ENCODE measurements around the gene CARD19.

Gene CARD19

GRCh38 chr9:93076101-93076791 lies 19.8 kb upstream of the CARD19 start:
- H3K27ac ChIP-seq, result no peak overlapping the region
- TF ChIP-seq CTCF (conservative IDR thresholded peaks at IDR 0.05; ENCODE audit: low read depth), result no peak
- no peak for DNase-seq (ENCODE audit: low spot score)
- CTCF ChIA-PET, result no interaction called here
- POLR2A ChIA-PET (ENCODE audit: low non-redundant PET), result no interaction called here

GRCh38 chr9:93076792-93077128 lies 19.3 kb upstream of the CARD19 start:
- H3K27ac ChIP-seq, result no peak overlapping the region
- TF ChIP-seq CTCF (conservative IDR thresholded peaks at IDR 0.05; ENCODE audit: low read depth), result no peak
- POLR2A ChIA-PET (ENCODE audit: low non-redundant PET), result no interaction called here
- CTCF ChIA-PET, result no interaction called here
- DNase-seq (ENCODE audit: low spot score), result no peak

- no peak for DNase-seq (ENCODE audit: low spot score)
- no peak overlapping the region for H3K27ac ChIP-seq
- no peak for TF ChIP-seq CTCF (conservative IDR thresholded peaks at IDR 0.05; ENCODE audit: low read depth)
- POLR2A ChIA-PET (ENCODE audit: low non-redundant PET), result no interaction called here
- CTCF ChIA-PET, result no interaction called here
Measured at GRCh38 chr9:93077367-93077766, 18.6 kb upstream of the CARD19 start.

DNA sequence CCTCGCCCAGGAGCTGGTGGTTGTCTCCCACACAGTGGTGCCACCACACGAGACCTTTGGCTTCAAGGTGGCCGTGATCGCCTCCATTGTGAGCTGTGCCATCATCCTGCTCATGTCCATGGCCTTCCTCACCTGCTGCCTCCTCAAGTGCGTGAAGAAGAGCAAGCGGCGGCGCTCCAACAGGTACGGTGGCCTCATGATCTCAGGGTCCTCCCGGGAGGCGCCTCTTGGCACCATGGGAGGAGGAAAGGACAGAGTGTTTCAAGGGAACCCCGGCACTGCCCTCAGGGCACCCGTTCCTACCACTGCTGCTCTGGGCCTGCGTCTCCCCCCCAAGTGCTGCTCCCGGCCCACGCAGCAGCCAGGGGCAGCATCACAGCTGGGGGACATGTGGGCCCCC lies 18.2 kb upstream of the CARD19 start:
- ChIA-PET CTCF (no interaction called here), POLR2A (ENCODE audit: low non-redundant PET) (no interaction called here)
- H3K27ac ChIP-seq, result no peak overlapping the region
- DNase-seq (ENCODE audit: low spot score), result no peak
- no peak for TF ChIP-seq CTCF (conservative IDR thresholded peaks at IDR 0.05; ENCODE audit: low read depth)

DNA sequence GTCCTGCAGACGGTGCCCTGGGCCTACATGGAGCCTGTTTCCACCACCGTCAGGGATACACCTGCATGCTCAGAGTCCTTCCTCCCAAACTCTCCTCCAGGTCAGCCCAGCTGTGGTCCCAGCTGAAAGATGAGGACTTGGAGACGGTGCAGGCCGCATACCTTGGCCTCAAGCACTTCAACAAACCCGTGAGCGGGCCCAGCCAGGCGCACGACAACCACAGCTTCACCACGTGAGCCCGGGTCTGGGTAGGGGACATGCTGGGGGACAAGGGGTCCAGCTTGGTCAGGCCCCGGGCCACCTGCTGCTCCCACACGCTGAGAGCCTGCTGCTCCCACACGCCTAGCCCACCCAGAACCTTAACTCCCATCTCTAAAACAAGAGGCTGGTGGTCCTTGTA lies 16.6 kb upstream of the CARD19 start:
- TF ChIP-seq CTCF (conservative IDR thresholded peaks at IDR 0.05; ENCODE audit: low read depth), result no peak
- CTCF ChIA-PET, result interaction anchor here (0.6 to 0.7 kb wide), 3 partner anchors 15 to 1061 kb away, joined by 3 to 9 read pairs (median 3); no protein-coding TSS in a partner anchor
- no peak for DNase-seq (ENCODE audit: low spot score)
- no peak overlapping the region for H3K27ac ChIP-seq
- POLR2A ChIA-PET (ENCODE audit: low non-redundant PET), result no interaction called here

DNA sequence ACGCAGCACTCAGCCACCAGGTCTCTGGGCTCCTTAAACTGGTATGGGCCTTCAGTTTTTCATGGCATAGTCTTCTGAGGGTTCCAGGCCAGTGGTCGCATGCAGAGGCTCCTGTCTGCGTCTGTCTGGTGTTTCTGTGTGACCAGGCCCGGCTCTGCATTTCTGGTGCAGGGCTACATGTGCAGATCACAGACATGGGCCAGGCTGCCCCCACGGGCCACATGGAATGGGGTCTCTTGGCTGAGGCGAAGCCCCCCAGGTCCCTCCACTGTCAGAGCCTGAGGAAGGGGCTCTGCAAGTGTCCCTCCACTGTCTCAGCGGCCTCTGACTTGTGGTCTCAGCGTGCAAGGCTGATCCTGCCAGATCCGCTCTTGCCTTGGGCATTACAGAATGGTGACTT lies 15.6 kb upstream of the CARD19 start:
- CTCF ChIA-PET, result no interaction called here
- POLR2A ChIA-PET (ENCODE audit: low non-redundant PET), result no interaction called here
- no peak for DNase-seq (ENCODE audit: low spot score)

More for the DNA sequence above, 15.6 kb upstream of the CARD19 start:
- TF ChIP-seq CTCF (conservative IDR thresholded peaks at IDR 0.05; ENCODE audit: low read depth), result no peak
- no peak overlapping the region for H3K27ac ChIP-seq
